Activated CD4-positive, alpha-beta memory T cell treated with anti-CD3 and anti-CD28 coated beads for 36 hours (primary cell): ENCODE data around the gene MRPS27. TPM values are rescaled to one million over a fixed set of nuclear protein-coding genes. Genes with fewer than 3 reads are reported as not detected.

ENCODE experiments used
- CTCF ChIA-PET: fragments of 350-600 bp; sonication (Branson Sonifier 250); formaldehyde crosslinking; loops from one replicate; lab custom pipeline; 2021; ENCODE audit warnings: antibody characterized with exemption, inconsistent platforms; lab: Charles Lee
- POLR2A ChIA-PET: fragments of 350-600 bp; sonication (Branson Sonifier 250); formaldehyde crosslinking; loops from one replicate; lab custom pipeline; 2021; ENCODE audit warnings: antibody characterized with exemption; lab: Charles Lee
- DNase-seq: peaks from one replicate; pipeline ENCODE4 v3.0.0-alpha.2; 2020
- H3K27ac Mint-ChIP-seq: one replicate; pipeline ENCODE4 v1.8.0; 2021; ENCODE audit warnings: mixed read lengths
- H3K27me3 Mint-ChIP-seq: one replicate; pipeline ENCODE4 v1.8.0; 2021; ENCODE audit warnings: mixed read lengths
- H3K36me3 Mint-ChIP-seq: one replicate; pipeline ENCODE4 v1.8.0; 2021; ENCODE audit warnings: mixed read lengths
- H3K4me1 Mint-ChIP-seq: one replicate; pipeline ENCODE4 v1.8.0; 2021; ENCODE audit warnings: low read depth, mixed read lengths
- H3K4me3 Mint-ChIP-seq: one replicate; pipeline ENCODE4 v1.8.0; 2021; ENCODE audit warnings: mild to moderate bottlenecking, mixed read lengths
- H3K9me3 Mint-ChIP-seq: one replicate; pipeline ENCODE4 v1.8.0; 2021; ENCODE audit warnings: mixed read lengths
- intact Hi-C: fragments of 100-400 bp; cut with micrococcal nuclease; formaldehyde crosslinking; loops from one replicate; pipeline ENCODE4 v1.15.1; 2023
- total RNA-seq, 2 experiments: library from RNA; stranded (reverse); gene quantifications; one replicate each; pipeline ENCODE4 v1.2.3, GENCODE V29; 2021

MRPS27 gene
- total RNA-seq, 2 experiments from 2014 or later: 85.9 to 91.4 TPM

DNA sequence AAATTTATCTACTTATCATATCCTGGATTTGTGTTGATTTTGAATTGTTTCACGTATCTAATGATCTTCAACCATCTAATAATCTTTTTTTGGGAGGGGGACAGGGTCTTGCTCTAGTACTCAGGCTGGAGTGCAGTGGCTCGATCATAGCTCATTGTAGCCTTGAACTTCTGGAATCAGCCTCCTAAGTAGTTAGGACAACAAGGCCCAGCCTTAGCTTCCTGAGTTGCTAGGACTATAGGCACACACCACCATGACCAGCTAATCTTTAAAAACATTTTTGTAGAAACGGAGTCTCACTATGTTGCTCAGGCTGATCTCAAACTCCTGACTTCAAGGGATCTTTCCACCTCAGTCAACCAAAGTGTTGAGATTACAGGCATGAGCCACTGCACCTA lies 34.6 kb downstream of the MRPS27 start:
- peaks cover 42% of the 10 kb centered on the region for H3K36me3 Mint-ChIP-seq
- DNase-seq: no peak
- intact Hi-C loops: no loop called here
- no peaks in the 10 kb centered on the region for H3K9me3 Mint-ChIP-seq
- no peaks in the 10 kb centered on the region for H3K4me1 Mint-ChIP-seq
- ChIA-PET POLR2A (no interaction called here), CTCF (interaction anchor here (0.9 kb wide), 1 partner anchor 16 kb away, joined by 3 read pairs; no protein-coding TSS in a partner anchor)
- H3K4me3 Mint-ChIP-seq: no peak overlapping the region
- no peaks in the 10 kb centered on the region for H3K27me3 Mint-ChIP-seq
- no peak overlapping the region for H3K27ac Mint-ChIP-seq

DNA sequence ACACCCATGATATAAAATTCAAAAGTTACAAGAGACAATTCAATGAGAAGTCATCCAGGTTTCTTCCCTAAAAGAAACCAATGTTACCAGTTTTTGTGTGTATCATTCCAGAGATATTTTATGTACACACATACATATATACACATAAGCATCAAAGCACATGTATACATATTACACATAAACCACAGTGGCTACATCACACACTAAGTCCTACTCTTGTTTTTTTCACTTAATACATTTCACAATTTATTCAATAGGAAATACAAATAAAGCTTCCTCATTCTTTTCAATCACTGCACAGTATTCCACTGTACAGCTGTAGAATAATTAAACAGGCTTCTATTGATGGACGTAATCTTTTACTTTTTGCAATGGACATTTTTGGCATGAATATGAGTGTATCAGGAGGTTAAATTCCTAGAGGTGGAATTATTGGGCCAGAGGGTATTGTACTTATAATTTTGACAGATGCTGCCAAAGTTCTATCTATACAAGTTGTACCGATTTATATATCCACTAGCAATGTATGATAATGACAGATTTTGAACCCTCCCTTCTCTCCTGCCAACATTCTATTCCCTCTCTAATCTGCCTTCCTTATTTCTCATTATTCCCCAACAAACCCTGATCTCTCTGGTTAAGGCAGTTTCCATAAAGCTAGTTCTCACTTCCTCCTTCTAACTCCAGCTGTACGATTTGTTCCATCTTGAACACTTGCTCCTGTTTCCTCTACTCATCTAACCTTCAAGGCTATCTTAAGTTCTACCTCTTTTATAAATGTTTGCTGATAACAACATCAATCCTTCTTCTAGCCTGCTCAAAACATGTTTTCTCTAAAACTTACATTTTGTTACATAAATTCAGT lies 35.2 kb downstream of the MRPS27 start:
- intact Hi-C loops: no loop called here
- no peaks in the 10 kb centered on the region for H3K4me1 Mint-ChIP-seq
- H3K36me3 Mint-ChIP-seq: peaks cover 36% of the 10 kb centered on the region
- DNase-seq: no peak
- ChIA-PET POLR2A (no interaction called here), CTCF (no interaction called here)
- no peaks in the 10 kb centered on the region for H3K27me3 Mint-ChIP-seq
- no peak overlapping the region for H3K4me3 Mint-ChIP-seq
- no peak overlapping the region for H3K27ac Mint-ChIP-seq
- H3K9me3 Mint-ChIP-seq: no peaks in the 10 kb centered on the region

DNA sequence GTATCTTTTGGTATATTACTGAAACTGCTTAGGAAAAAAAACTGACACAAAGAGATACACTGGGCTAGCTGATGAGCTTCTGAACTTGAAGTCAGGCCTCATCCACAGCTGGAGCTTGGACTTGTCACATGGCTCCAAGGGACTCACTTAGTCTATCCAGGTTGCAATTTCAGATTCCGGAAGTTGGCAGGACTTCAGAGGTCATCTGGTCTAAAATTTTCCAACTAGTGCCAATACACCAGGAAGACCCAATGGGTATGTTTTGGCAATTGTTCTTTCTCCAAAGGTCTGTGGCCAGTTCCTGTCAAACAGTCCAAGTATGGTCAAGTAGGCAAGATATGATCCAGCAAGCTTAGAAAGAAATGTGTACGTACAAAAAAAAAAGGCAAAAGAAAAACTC lies 36.7 kb downstream of the MRPS27 start:
- CTCF ChIA-PET: no interaction called here
- POLR2A ChIA-PET: no interaction called here
- Mint-ChIP-seq H3K27me3 (no peaks in the 10 kb centered on the region), H3K27ac (no peak overlapping the region), H3K9me3 (no peaks in the 10 kb centered on the region), H3K4me3 (no peak overlapping the region), H3K36me3 (peaks cover 34% of the 10 kb centered on the region), H3K4me1 (no peaks in the 10 kb centered on the region)
- DNase-seq: no peak
- intact Hi-C loops: no loop called here

DNA sequence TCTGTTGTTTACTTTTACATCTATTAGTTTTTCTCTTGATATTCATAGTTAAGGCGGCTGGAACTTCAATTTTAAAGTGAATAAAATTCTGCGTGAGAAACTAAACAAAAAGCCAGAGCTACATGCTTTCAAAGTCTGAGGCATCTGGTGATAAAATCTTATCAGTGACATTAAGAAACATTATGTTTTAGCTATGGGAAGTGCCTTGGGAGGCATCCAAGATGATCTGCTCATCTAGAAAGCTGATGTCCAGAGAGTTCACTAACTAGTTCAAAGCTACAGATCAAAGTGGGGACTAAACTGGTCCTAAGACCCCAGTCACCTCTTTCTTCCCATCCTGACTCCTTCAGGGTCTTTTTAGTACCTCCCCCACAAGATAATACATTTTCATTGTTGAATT lies 37.2 kb downstream of the MRPS27 start:
- no peak overlapping the region for H3K4me3 Mint-ChIP-seq
- intact Hi-C loops: no loop called here
- H3K36me3 Mint-ChIP-seq: peaks cover 35% of the 10 kb centered on the region
- DNase-seq: no peak
- no peak overlapping the region for H3K27ac Mint-ChIP-seq
- ChIA-PET CTCF (no interaction called here), POLR2A (no interaction called here)
- H3K27me3 Mint-ChIP-seq: no peaks in the 10 kb centered on the region
- no peaks in the 10 kb centered on the region for H3K9me3 Mint-ChIP-seq
- H3K4me1 Mint-ChIP-seq: no peaks in the 10 kb centered on the region

DNA sequence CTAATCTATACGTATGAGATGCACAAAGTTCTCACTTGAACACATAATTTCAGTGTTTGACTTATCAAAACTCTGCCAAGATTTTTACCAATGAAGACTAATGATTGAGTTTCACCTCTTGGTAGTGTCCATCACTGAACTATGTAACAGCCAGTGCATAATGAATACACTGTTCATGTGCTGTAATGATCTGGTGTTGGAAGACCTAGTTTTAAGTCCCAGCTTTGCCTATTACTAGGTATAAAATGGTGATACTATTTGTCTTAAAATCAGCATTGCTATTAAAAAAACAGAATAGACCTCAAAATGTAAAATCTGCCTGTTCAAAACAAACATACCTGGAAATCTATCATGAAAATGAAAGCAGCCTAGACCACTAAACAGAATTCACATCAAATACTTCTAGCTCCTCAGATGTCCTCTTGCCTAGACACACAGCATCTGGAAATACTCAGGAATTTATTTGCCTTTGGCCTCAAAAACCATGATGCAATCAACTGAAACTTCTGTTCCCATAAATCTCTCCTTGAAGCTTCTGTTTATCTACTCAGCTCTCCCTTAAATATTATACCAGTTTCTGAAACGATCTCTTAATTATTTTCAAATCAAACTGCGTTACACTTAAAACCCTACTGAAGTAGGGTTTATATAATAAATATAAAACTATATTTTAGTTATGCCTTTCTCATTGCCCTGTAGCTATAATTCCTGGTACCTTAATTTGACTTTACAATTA lies 38.1 kb downstream of the MRPS27 start:
- Mint-ChIP-seq H3K27ac (no peak overlapping the region), H3K36me3 (peaks cover 39% of the 10 kb centered on the region), H3K4me3 (no peak overlapping the region), H3K4me1 (no peaks in the 10 kb centered on the region), H3K27me3 (no peaks in the 10 kb centered on the region), H3K9me3 (no peaks in the 10 kb centered on the region)
- ChIA-PET CTCF (no interaction called here), POLR2A (no interaction called here)
- intact Hi-C loops: no loop called here
- no peak for DNase-seq

DNA sequence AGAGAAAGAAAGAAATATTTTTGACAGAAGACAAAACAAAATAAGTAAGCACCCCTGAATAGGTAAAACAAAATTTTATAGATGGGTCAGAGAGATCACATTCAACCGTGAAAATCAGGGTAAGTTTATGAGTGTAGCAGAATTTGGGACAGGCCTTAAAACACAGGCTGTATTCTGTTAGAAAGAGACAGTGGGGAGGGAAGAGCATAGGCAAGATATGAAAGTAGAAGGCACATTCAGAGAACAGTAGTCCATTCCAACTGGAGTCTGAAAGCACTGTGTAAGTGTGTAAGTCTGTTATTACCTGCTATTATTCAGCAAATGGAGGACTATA lies 38.6 kb downstream of the MRPS27 start:
- Mint-ChIP-seq H3K27ac (no peak overlapping the region), H3K9me3 (no peaks in the 10 kb centered on the region), H3K4me3 (no peak overlapping the region), H3K27me3 (no peaks in the 10 kb centered on the region), H3K4me1 (no peaks in the 10 kb centered on the region), H3K36me3 (peaks cover 38% of the 10 kb centered on the region)
- CTCF ChIA-PET: interaction anchor here (1.0 to 1.2 kb wide), 3 partner anchors 12 to 144 kb away, joined by 4 to 5 read pairs (median 4); no protein-coding TSS in a partner anchor
- no peak for DNase-seq
- POLR2A ChIA-PET: no interaction called here
- intact Hi-C loops: no loop called here

DNA sequence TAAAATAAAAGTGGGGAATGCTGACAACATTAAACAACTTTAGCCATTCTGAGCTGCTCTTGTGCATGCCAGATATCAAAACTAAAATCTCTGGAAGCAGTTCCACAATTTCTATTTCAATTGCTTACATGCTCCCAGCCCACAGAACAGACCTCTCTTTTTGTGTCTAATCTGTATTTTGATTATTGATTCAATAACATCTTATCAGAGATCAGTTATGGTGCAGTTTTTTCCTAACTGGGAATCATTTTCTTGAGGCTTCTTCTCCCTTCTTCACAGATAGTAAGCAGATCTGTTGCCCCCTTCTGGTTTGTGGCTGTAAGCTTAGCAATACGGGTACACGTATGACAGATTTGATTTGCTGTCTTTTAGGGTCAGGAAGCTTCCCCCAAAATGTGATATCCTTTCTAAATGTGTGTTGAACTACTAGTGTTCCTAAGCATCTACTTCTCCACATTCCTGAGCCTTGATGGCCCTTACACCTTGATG lies 39.4 kb downstream of the MRPS27 start:
- no peaks in the 10 kb centered on the region for H3K27me3 Mint-ChIP-seq
- H3K36me3 Mint-ChIP-seq: peaks cover 40% of the 10 kb centered on the region
- H3K4me3 Mint-ChIP-seq: no peak overlapping the region
- no peak for DNase-seq
- no peak overlapping the region for H3K27ac Mint-ChIP-seq
- ChIA-PET CTCF (interaction anchor here (1.0 to 1.2 kb wide), 4 partner anchors 11 to 143 kb away, joined by 3 to 5 read pairs (median 4); no protein-coding TSS in a partner anchor), POLR2A (no interaction called here)
- no peaks in the 10 kb centered on the region for H3K4me1 Mint-ChIP-seq
- no peaks in the 10 kb centered on the region for H3K9me3 Mint-ChIP-seq
- intact Hi-C loops: no loop called here

DNA sequence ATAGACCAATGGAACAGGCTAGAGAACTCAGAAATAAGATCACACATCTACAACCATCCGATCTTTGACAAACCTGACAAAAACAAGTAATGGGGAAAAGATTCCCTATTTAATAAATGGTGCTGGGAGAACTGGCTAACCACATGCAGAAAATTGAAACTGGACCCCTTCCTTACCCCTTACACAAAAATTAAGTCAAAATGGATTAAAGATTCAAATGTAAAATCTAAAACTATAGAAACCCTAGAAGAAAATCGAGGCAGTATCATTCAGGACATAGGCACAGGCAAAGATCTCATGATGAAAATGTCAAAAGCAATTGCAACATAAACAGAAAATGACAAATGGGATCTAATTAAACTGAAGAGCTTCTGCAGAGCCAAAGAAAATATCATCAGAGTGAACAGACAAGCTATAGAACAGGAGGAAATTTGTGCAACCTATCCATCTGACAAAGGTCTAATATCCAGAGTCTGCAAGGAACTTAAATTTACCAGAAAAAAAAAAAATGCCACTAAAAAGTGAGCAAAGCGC lies 43.8 kb downstream of the MRPS27 start:
- intact Hi-C loops: no loop called here
- CTCF ChIA-PET: interaction anchor here (0.6 kb wide), 1 partner anchor 689 kb away, joined by 4 read pairs; the partner anchor contains the start of gene MCCC2
- no peak overlapping the region for H3K4me3 Mint-ChIP-seq

DNA sequence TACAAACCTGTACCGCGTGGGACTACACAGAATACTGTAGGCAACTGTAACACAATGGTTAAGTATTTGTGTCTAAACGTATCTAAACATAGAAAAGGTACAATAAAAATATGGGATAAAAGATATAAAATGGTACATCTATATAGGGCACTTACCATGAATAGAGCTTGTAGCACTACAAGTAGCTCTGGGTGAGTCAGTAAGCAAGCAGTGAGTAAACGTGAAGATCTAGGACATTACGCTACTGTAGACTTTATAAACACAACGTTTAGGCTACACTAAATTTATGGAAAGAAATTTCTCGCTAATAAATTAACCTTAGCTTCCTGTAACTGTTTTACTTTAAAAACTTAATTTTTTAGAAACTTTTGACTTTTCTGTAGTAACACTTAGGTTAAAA lies 46.5 kb downstream of the MRPS27 start:
- CTCF ChIA-PET: no interaction called here
- no peak for DNase-seq
- POLR2A ChIA-PET: no interaction called here
- intact Hi-C loops: no loop called here
- no peaks in the 10 kb centered on the region for H3K27me3 Mint-ChIP-seq
- no peaks in the 10 kb centered on the region for H3K4me1 Mint-ChIP-seq
- no peak overlapping the region for H3K27ac Mint-ChIP-seq
- peaks cover 27% of the 10 kb centered on the region for H3K36me3 Mint-ChIP-seq
- H3K4me3 Mint-ChIP-seq: no peak overlapping the region
- no peaks in the 10 kb centered on the region for H3K9me3 Mint-ChIP-seq

More for the DNA sequence above, 43.8 kb downstream of the MRPS27 start:
- Mint-ChIP-seq H3K9me3 (no peaks in the 10 kb centered on the region), H3K36me3 (peaks cover 35% of the 10 kb centered on the region), H3K27me3 (no peaks in the 10 kb centered on the region), H3K4me1 (no peaks in the 10 kb centered on the region), H3K27ac (no peak overlapping the region)
- DNase-seq: no peak
- POLR2A ChIA-PET: no interaction called here

DNA sequence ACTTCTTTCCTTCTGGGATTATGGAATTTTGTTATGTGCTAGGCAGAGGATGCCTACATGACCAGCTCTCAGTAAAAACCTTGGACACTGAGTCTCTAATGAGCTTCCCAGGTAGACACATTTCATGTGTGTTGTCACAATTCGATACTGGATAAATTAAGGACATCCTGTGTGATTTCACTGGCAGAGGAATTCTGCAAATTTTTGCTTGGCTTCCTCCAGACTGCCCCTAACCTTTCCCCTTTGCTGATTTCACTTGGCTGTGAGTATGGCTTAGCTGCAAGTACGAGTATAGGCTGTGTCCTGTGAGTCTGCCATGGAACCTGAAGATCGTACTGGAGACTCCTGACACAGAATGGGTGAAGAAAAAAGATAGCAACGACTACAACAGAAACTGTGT lies 47.6 kb downstream of the MRPS27 start:
- ChIA-PET POLR2A (no interaction called here), CTCF (no interaction called here)
- no peaks in the 10 kb centered on the region for H3K9me3 Mint-ChIP-seq
- intact Hi-C loops: no loop called here
- peaks cover 18% of the 10 kb centered on the region for H3K36me3 Mint-ChIP-seq
- H3K27me3 Mint-ChIP-seq: no peaks in the 10 kb centered on the region
- no peak for DNase-seq
- H3K4me1 Mint-ChIP-seq: no peaks in the 10 kb centered on the region
- H3K4me3 Mint-ChIP-seq: no peak overlapping the region
- H3K27ac Mint-ChIP-seq: no peak overlapping the region

DNA sequence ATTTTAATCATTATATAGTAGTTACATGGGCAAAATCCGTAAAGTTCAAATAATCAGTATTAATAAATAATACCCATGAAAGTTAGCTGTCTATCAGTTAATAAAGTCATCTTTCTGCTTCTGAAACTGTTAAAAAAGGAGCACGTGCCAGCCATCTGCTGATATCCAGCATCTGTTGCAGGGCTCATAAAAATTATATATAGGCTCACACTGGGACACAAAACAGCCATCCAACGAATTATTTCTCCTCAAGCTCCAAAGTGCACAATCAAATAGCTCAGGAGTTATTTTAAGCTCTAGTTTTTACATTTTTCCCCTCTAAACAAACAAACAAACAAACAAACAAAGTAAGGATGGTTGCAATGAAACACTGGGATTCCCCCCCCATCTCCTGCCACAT lies 48.3 kb downstream of the MRPS27 start:
- H3K27ac Mint-ChIP-seq: no peak overlapping the region

DNA sequence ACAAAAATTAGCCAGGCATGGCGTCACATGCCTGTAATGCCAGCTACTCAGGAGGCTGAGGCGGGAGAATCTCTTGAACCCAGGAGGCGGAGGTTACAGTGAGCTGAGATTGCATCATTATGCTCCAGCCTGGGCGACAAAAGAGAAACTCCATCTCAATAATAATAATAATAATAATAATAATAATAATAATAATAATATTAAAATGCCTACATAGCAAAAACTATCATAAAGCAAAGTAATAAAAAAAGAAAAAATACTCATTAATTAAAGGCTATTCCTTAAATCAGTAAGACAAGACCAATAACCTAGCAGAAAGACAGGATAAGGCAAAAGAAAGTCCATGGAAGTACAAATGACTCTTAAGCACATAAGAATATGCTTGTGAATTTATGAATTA lies 50.0 kb downstream of the MRPS27 start:
- Mint-ChIP-seq H3K27me3 (no peaks in the 10 kb centered on the region), H3K4me1 (no peaks in the 10 kb centered on the region), H3K36me3 (peaks cover 7% of the 10 kb centered on the region), H3K9me3 (no peaks in the 10 kb centered on the region), H3K4me3 (no peak overlapping the region), H3K27ac (no peak overlapping the region)
- ChIA-PET POLR2A (no interaction called here), CTCF (interaction anchor here (1.2 to 1.8 kb wide), 3 partner anchors 11 to 133 kb away, joined by 4 to 5 read pairs (median 5); no protein-coding TSS in a partner anchor)
- no peak for DNase-seq
- intact Hi-C loops: no loop called here

More for the DNA sequence above, 48.3 kb downstream of the MRPS27 start:
- POLR2A ChIA-PET: no interaction called here
- no peak overlapping the region for H3K4me3 Mint-ChIP-seq
- intact Hi-C loops: no loop called here
- no peaks in the 10 kb centered on the region for H3K9me3 Mint-ChIP-seq
- H3K36me3 Mint-ChIP-seq: peaks cover 12% of the 10 kb centered on the region
- no peak for DNase-seq
- H3K4me1 Mint-ChIP-seq: no peaks in the 10 kb centered on the region
- CTCF ChIA-PET: interaction anchor here (1.5 kb wide), 1 partner anchor 23 kb away, joined by 6 read pairs; no protein-coding TSS in a partner anchor
- no peaks in the 10 kb centered on the region for H3K27me3 Mint-ChIP-seq
